T47D (cell line): ENCODE data around the gene ENKD1.

Experiments
- DNase-seq, 2 experiments: peaks; one replicate each; pipeline versions ENCODE4 v3.0.0 to v3.0.0-alpha.2; 2011 to 2012; ENCODE audit warnings: low read depth in 1 of 2, low spot score in 1 of 2
- JUND ChIP-seq: IDR thresholded peaks from 2 replicates; pipeline ENCODE4 v1.6.1; 2012; ENCODE audit warnings: low read depth
- in situ Hi-C: cut with HindIII; loops from 2 replicates; pipeline ENCODE4 v1.10.0; 2016; ENCODE audit warnings: low sequenced_read_pairs, low pct_unique_long_range_greater_than_20kb

Gene ENKD1

DNA sequence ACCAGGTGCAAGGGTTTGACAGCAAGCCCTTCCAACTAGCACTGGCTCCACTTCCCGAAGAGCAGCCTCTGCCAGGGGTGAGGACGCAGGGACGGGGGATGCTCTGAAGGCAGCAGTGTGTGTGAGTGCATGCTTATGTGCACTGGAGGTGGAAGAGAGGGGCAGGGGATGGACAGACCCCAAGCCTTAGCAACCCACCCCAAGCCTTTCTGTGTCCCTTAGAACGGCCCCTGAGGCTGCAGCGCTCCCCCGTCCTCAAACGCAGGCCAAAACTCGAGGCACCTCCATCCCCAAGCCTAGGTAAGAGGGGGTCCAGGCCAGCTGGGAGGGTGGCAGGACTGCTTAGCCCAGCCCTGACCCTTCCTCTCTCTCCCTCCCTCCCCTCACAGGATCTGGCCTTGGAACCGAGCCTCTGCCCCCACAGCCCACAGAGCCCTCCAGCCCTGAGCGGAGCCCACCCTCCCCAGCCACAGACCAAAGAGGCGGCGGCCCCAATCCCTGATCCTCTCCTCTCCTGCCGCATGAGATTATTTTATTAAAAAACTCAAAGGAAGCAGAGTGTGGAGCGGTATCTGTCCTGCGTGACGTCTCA is 9.4 kb downstream of the ENKD1 start:
- in situ Hi-C loops = no loop called here
- TF ChIP-seq JUND = no peak
- no peak for DNase-seq

DNA sequence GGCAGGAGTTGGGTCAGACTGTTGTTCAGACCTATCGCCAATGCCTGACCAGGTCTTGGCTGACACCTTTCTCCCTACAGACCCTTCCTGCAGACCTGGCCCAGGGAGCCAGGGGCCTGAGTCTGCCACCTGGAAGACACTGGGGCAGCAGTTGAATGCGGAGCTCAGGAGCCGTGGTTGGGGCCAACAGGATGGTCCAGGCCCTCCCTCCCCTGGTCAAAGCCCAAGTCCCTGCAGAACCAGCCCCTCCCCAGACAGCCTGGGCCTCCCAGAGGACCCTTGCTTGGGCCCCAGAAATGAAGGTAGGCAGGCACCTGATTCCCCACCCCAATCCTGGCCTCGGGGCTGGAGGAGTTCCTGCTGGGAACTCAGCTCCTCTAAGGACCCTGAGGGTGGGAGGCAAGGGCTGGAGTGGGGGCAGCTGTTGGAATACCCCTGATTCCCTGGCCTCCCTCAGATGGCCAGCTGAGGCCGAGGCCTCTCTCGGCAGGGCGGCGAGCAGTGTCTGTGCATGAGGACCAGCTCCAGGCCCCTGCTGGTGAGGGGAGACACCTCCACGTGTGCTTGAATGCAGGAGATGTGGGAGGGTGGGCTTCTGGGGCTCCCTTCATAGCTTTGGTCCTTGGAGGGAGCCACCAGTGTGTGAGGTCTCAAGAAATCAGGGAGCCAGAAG is 10.1 kb downstream of the ENKD1 start:
- no peak for DNase-seq
- no peak for TF ChIP-seq JUND
- in situ Hi-C loops = no loop called here

DNA sequence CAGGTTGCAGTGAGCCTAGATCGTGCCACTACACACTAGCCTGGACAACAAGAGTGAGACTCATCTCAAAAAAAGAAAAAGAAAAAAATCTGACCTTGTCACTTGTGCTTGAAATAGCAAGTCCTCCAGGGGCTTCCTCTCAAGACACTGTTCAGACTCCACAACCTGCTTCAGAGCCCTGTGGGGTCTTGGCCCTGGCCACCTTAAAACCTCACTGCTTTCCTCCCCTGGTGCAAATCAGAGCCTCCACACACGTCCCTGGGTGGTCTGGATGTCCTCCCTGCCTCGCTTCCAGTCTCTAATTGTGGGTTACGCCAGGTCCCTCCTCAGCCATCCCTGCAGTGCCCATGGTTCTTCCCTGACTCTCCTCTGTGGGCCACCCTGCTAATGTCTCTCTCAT is 11.2 kb downstream of the ENKD1 start:
- no peak for DNase-seq
- in situ Hi-C loops = no loop called here
- TF ChIP-seq JUND = no peak

DNA sequence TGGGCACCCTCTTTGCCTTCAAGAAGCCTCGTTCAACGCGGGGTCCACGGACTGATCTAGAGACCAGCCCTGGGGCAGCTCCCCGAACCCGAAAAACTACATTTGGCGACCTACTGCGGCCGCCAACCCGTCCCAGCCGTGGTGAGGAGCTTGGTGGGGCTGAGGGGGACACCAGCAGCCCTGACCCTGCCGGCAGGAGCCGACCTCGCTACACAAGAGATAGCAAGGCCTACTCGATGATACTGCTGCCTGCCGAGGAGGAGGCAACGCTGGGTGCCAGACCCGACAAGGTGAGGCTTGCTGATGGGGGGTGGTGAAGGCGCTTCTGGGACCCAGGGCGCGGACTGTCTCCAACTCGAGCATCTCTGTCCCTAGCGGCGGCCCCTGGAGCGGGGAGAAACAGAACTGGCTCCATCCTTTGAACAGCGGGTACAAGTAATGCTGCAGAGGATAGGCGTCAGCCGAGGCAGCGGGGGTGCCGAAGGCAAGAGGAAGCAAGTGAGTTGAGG is 12.1 kb downstream of the ENKD1 start:
- TF ChIP-seq JUND = no peak

GRCh38 chr16:67653789-67654402 is 12.7 kb downstream of the ENKD1 start:
- in situ Hi-C loops = no loop called here
- TF ChIP-seq JUND = no peak
- DNase-seq = no peak

More for the DNA sequence above, 12.1 kb downstream of the ENKD1 start:
- in situ Hi-C loops = no loop called here
- DNase-seq = no peak

- in situ Hi-C loops = no loop called here
- DNase-seq = no peak
Observed at GRCh38 chr16:67653128-67653788, 13.3 kb downstream of the ENKD1 start.

GRCh38 chr16:67652578-67653127 is 13.9 kb downstream of the ENKD1 start:
- in situ Hi-C loops = no loop called here
- TF ChIP-seq JUND = no peak
- peak; percentile 81 to 92 for DNase-seq

More at GRCh38 chr16:67653128-67653788, 13.3 kb downstream of the ENKD1 start:
- TF ChIP-seq JUND = no peak

DNA sequence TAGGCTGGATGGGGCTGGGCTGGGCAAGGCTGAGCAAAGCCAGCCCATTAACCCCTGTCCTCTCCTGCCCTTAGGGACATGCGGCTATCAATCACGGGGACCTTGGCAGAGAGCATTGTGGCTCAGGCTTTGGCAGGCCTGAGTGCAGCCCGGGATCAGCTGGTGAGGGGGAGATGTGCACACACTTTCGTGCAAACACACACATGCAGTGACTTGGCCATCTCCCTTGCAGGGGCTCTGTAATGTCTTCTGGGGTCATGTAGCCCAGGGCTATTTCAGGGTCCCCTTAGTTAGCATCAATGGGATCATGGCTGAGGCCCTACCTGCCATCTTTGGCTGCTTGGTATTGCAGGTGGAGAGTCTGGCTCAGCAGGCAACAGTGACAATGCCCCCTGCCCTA is 14.7 kb downstream of the ENKD1 start:
- in situ Hi-C loops = no loop called here
- DNase-seq = no peak
- TF ChIP-seq JUND = no peak

- in situ Hi-C loops = no loop called here
- TF ChIP-seq JUND = no peak
- DNase-seq = no peak
Observed at GRCh38 chr16:67651039-67651438, 15.5 kb downstream of the ENKD1 start.

DNA sequence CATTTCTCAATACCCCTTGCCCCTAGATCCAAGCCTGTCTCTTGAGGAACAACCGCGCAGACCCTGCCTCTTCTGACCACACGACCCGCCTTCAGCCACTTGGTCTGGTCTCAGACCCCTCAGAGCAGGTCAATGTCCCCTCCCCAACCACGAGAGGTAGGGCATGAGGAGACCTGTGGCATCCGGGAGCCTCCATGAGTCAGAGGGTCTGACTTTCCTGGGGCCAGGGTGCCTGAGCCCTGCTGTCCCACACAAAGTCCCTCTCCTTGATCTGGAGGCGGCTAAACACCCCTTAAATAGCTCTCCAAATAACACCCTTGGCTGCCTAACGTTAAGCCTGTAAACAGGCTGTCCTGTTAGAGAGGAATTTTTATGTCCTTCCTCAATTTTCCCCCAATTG is 16.5 kb downstream of the ENKD1 start:
- TF ChIP-seq JUND = no peak
- in situ Hi-C loops = no loop called here

DNA sequence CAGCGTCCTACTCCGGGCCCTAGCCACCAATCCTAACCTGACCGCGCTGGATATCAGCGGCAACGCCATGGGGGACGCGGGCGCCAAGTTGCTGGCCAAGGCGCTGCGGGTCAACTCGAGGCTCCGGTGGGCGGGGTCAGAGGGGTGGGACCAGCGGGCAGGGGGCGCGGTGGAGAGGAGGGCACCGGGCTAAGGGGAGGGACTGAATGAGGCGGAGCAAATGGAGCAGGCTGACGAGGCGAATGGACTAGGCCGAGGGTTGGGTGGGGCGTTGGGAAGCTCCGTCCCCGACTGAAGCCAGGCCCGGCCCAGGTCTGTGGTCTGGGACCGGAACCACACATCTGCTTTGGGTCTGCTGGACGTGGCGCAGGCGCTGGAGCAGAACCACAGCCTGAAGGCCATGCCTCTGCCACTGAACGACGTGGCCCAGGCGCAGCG is 17.0 kb downstream of the ENKD1 start:
- in situ Hi-C loops = no loop called here
- DNase-seq = no peak
- no peak for TF ChIP-seq JUND

More for the DNA sequence above, 16.5 kb downstream of the ENKD1 start:
- no peak for DNase-seq

DNA sequence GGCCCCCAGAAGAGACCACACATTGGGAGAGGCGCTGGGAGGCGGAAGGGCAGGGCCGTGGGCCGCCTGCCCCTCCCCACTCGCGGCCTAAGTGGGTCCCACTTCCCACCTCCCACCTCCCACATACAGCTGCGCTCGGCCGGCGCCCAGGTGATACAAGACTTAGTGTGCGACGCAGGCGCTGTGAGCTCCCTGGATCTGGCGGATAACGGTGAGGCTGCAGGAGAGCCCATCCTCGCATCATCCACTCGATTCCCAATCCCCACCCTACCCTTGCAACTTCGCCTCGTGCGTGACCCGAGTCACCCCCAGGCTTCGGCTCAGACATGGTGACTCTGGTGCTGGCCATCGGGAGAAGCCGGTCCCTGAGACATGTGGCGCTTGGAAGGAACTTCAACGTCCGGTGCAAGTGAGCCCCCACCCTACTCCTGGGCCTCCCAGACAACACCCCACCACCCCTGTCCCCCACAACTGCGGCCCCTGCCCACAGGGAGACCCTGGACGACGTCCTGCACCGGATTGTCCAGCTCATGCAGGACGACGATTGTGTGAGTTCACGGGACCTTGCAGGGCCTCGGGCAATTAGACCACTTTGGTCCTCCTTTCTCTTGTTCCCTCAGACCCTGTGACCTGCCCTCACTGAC is 17.7 kb downstream of the ENKD1 start:
- no peak for TF ChIP-seq JUND
- DNase-seq = no peak
- in situ Hi-C loops = no loop called here
